ENCODE data around the gene NPY4R2. TPM values are rescaled to one million over a fixed set of nuclear protein-coding genes. Genes with fewer than 3 reads are reported as not detected.

The NPY4R2 gene
- total RNA-seq: 0.47 TPM in 1 of 2 replicates, not detected in the other

GRCh38 chr10:47918475-47918874 is at the start of gene NPY4R2:
NPY4R2 (plus strand) TSS chr10:47918662; CDS start chr10:47921988, 3,326 bp downstream.

Other genes starting within 250 kb of the NPY4R2 start
- 8.2 and 13.8 TPM in 2 replicates for gene SYT15B, start 155.1 kb upstream of the NPY4R2 start, total RNA-seq
- gene FAM25C, start 81.1 kb downstream of the NPY4R2 start, total RNA-seq: not detected in 2 replicates

Measured in pericardium fibroblast (primary cell).